Endothelial cell of umbilical vein (primary cell): ENCODE results near the gene RPSA.

ENCODE experiments used
- CTCF ChIP-seq, 2 donors: IDR thresholded peaks; 1 replicate in 1 of 2; 2 replicates in 1 of 2; pipeline ENCODE4 v1.5.1; 2011; ENCODE audit warnings: low read length in 2 of 2, mild to moderate bottlenecking in 2 of 2, moderate library complexity in 2 of 2, control low read depth in 1 of 2, inconsistent platforms in 1 of 2, low read depth in 1 of 2; ENCODE audit not compliant: insufficient read depth in 1 of 2; ENCODE audit errors: extremely low read depth in 1 of 2
- EZH2 ChIP-seq: IDR thresholded peaks from 2 replicates; pipeline ENCODE4 v1.6.1; 2012; ENCODE audit warnings: borderline replicate concordance, low read depth, mild to moderate bottlenecking, moderate library complexity, low read length, inconsistent platforms; ENCODE audit not compliant: severe bottlenecking
- FOS ChIP-seq: IDR thresholded peaks from 2 replicates; pipeline ENCODE4 v1.6.1; 2011; ENCODE audit warnings: mild to moderate bottlenecking, low read length, moderate library complexity, borderline replicate concordance; ENCODE audit not compliant: insufficient read depth
- GATA2 ChIP-seq: IDR thresholded peaks from 2 replicates; pipeline ENCODE4 v1.7.0; 2011; ENCODE audit warnings: low read depth, mild to moderate bottlenecking, moderate library complexity, mixed read lengths, low read length; ENCODE audit not compliant: insufficient read length, insufficient read depth
- JUN ChIP-seq: IDR thresholded peaks from 2 replicates; pipeline ENCODE4 v1.6.1; 2011; ENCODE audit warnings: borderline replicate concordance, low read depth; ENCODE audit not compliant: insufficient read length, insufficient read depth
- MAX ChIP-seq: IDR thresholded peaks from 2 replicates; pipeline ENCODE4 v1.6.1; 2011; ENCODE audit not compliant: insufficient read depth, insufficient read length
- POLR2A ChIP-seq: IDR thresholded peaks from 2 replicates; pipeline ENCODE4 v1.6.1; 2012; ENCODE audit warnings: low read depth, mild to moderate bottlenecking, control low read depth, low read length
- POLR2AphosphoS5 ChIP-seq: IDR thresholded peaks from 2 replicates; pipeline ENCODE4 v1.6.1; 2012; ENCODE audit warnings: low read depth, mild to moderate bottlenecking, control low read depth, low read length, moderate library complexity; ENCODE audit not compliant: insufficient read depth

- TF ChIP-seq MAX, result no peak
- no peak for TF ChIP-seq EZH2
- no peak for TF ChIP-seq GATA2
- no peak for TF ChIP-seq POLR2AphosphoS5
- no peak for TF ChIP-seq CTCF (IDR thresholded peaks at IDR 0.05; ENCODE audit: extremely low read depth in 1 of 2, insufficient read depth in 1 of 2, low read depth in 1 of 2, low read length in 2 of 2)
- TF ChIP-seq FOS, result no peak
- no peak for TF ChIP-seq POLR2A
- no peak for TF ChIP-seq JUN
Measured at GRCh38 chr3:39435006-39435748, 28.7 kb downstream of the RPSA start.
